Mammary epithelial cell (primary cell): Measurements from ENCODE around the gene RBM8A.

ENCODE experiments used
- EZH2 ChIP-seq: IDR thresholded peaks from 2 replicates; pipeline ENCODE4 v1.6.1; 2012; ENCODE audit warnings: low read length, inconsistent platforms, borderline replicate concordance
- TF ChIP-seq, protein P1 (sequence below), 2 donors: IDR thresholded peaks in 1 of 2; conservative IDR thresholded peaks in 1 of 2; 2 replicates each; pipeline ENCODE4 v1.5.1; 2011 to 2012; ENCODE audit warnings: inconsistent platforms in 2 of 2, low read length in 2 of 2, mild to moderate bottlenecking in 2 of 2, control low read depth in 1 of 2, low read depth in 1 of 2; ENCODE audit not compliant: insufficient read depth in 1 of 2; ENCODE audit errors: extremely low read depth in 1 of 2

GRCh38 chr1:145944532-145944931, 17.2 kb upstream of the RBM8A start:
- TF ChIP-seq, protein P1, sequence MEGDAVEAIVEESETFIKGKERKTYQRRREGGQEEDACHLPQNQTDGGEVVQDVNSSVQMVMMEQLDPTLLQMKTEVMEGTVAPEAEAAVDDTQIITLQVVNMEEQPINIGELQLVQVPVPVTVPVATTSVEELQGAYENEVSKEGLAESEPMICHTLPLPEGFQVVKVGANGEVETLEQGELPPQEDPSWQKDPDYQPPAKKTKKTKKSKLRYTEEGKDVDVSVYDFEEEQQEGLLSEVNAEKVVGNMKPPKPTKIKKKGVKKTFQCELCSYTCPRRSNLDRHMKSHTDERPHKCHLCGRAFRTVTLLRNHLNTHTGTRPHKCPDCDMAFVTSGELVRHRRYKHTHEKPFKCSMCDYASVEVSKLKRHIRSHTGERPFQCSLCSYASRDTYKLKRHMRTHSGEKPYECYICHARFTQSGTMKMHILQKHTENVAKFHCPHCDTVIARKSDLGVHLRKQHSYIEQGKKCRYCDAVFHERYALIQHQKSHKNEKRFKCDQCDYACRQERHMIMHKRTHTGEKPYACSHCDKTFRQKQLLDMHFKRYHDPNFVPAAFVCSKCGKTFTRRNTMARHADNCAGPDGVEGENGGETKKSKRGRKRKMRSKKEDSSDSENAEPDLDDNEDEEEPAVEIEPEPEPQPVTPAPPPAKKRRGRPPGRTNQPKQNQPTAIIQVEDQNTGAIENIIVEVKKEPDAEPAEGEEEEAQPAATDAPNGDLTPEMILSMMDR (conservative IDR thresholded peaks at IDR 0.05 in 1 of 2, IDR thresholded peaks at IDR 0.05 in 1 of 2; ENCODE audit: extremely low read depth in 1 of 2, insufficient read depth in 1 of 2, low read depth in 1 of 2, low read length in 2 of 2) = no peak
- TF ChIP-seq EZH2 = no peak
